ENCODE data around the gene MT1B. TPM values are rescaled to one million over a fixed set of nuclear protein-coding genes. Genes with fewer than 3 reads are reported as not detected.
"Not testable (repeated sequence)": the region's sequence is repeated elsewhere in the genome, so short reads cannot be mapped to it uniquely, and the experiment has no call there.

The MT1B gene
- total RNA-seq, 1 experiment from 2014 or later, result not detected

DNA sequence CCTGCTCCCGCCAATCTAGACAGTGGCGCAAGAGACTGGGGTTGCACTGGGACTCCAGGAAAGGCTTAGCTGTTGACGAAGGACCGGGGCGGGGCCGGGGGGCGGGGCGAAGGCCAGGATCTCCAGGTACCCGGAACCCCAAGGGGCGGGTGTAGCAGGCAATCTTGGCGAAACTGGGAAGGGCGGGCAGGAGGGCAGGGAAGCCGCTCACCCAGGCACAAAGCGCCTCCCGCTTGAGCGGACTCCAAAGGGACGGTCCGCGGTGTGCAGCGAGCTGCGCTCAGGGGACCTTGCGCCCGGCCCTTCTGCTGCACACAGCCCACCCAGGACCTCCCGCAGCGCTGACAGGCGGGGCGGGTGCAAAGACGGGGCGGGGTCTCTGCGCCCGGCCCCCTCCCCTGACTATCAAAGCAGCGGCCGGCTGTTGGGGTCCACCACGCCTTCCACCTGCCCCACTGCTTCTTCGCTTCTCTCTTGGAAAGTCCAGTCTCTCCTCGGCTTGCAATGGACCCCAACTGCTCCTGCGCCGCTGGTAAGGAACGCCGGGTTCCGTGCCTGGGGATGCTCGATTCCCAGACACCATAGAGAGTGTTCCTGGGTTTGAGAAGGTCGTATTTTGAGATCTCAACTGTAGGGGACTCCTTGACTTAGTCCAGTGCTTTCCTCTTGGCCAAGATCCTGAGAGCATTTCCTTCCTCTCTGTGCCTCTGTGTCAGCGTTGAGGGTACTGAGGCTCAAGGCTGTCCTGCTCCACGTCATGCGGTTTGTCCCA lies 6.1 kb downstream of the MT1B start, which contains the start of gene MT1F:
TSS of gene MT1F (plus strand) at position 405 of the 772 bp plus-strand sequence. CDS start at position 505, 100 bp downstream.
- in situ Hi-C loops (cut with HindIII; ENCODE audit: low pct_unique_long_range_greater_than_20kb, low sequenced_read_pairs), result no loop called here
- peak; percentile 72 for DNase-seq (ENCODE audit: low read depth)

GRCh38 chr16:56658327-56658875 lies 6.7 kb downstream of the MT1B start:
- in situ Hi-C loops (cut with HindIII; ENCODE audit: low pct_unique_long_range_greater_than_20kb, low sequenced_read_pairs), result no loop called here
- DNase-seq (ENCODE audit: low read depth), result no peak

DNA sequence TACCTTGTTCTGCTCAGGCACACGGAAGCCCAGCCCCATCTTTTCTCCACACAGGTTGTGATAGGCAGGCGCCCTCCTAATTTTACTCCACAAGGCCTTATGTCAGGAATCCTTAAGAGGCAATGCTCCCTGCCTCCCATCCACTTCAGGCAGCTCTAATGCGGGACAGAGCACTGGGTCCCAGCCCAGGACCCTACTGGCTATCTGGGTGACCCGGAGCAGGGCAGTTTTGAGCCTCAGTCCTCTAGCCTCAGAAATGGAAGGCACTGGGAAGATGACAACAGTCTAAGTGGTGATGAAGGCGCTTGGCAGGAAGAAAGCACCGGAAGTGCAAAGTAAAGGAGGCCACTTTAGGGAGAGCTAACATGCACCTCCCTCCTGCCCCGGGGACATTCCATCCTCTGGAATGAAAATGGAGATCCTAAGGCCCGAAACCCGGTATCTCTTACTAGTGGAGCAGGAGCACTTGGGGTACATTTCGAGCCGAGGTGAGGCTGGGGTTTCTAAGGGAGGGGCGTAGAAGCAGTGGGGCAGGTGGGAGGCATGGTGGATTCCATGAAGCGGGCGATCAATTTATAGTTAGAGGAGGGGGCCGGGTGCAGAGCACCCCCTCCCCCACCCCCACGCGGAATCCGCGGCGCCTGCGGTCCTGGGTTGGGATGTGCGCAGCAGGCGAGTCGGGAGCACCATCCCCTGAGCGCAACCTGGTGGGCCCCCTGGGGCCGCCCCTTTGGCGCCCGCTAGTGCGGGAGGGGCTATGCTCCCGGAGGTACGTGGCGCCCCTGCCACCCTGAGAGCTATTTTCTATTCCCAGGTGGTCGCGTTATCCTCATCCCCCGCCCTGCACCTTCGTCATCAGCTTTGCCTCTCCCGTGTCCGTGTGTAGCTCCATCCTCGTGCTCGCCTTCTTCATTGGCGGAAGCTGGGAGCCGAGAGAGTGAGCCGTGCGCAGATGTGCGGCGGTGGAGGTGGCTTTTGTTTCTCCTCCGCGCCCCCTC lies 11.0 kb downstream of the MT1B start:
- in situ Hi-C loops (cut with HindIII; ENCODE audit: low pct_unique_long_range_greater_than_20kb, low sequenced_read_pairs), result no loop called here
- DNase-seq (ENCODE audit: low read depth), result no peak

DNA sequence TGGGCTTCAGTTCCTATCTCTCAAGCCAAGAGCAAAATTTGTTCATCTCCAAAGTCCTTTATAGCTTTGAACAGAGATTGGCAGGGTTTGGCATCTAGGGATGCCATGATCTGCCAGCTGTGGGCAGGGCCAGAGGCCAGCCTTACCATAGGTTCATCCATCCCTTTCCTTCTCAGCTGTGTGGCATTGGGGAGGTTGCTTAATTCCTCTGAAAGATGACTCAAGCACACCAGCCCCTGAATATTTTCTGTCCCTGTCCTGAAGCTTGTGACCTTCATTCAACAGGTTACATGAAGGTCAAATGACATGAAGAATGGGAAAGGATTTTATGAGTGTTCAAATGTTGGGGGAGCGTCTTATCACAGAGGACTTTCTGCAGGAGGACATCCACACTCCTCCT lies 12.8 kb downstream of the MT1B start:
- in situ Hi-C loops (cut with HindIII; ENCODE audit: low pct_unique_long_range_greater_than_20kb, low sequenced_read_pairs), result no loop called here
- DNase-seq (ENCODE audit: low read depth), result no peak

GRCh38 chr16:56665286-56666261 lies 13.9 kb downstream of the MT1B start:
- in situ Hi-C loops (cut with HindIII; ENCODE audit: low pct_unique_long_range_greater_than_20kb, low sequenced_read_pairs); DNase-seq (ENCODE audit: low read depth): not testable (repeated sequence)

DNA sequence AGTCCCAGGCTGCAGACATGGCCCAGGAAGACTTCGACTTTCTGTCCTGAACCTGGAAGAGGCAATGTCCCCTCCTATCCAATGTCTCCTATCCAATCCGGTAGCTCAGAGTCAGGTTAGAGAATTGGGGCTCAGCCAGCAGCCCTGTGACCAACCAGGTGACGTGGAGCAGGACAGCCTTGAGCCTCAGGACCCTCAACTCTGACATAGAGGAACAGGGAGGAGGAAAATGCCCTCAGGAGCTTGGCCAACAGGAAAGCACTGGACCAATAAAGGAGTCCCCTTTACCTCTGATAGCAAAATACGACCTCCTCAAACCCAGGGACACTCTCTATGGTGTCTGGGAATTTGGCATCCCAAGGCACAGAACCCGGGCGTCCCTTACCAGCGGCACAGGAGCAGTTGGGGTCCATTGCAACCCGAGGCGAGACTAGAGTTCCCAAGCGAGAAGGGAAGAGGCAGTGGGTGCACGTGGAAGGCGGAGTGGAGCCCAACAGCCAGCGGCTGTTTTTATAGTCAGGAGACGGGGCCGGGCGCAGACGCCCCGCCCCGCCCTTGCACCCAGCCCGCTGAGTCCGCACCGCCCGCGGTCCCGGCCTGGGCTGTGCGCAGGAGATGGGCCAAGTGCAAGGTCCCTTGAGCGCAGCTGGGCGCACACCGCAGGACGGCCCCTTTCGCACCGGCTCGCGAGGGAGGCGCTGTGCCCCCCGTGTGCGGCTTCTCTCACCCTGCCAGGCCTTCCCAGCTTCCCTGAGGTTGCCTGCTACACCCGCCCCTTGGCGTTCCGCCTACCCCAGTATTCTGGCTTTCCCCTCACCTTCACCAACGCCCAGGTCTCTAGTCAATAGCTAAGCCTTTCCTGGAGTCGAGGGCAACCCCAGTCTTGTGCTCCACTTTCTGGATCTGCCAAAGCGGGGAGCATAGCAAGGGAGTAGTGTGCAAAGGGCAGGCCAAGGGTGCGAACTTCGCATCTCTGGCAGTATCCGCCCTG lies 16.2 kb downstream of the MT1B start, which contains the start of gene MT1G:
TSS of gene MT1G (minus strand) at position 485 of the 991 bp plus-strand sequence. CDS start at position 413, 72 bp downstream.
- in situ Hi-C loops (cut with HindIII; ENCODE audit: low pct_unique_long_range_greater_than_20kb, low sequenced_read_pairs), result no loop called here
- DNase-seq (ENCODE audit: low read depth), result no peak

DNA sequence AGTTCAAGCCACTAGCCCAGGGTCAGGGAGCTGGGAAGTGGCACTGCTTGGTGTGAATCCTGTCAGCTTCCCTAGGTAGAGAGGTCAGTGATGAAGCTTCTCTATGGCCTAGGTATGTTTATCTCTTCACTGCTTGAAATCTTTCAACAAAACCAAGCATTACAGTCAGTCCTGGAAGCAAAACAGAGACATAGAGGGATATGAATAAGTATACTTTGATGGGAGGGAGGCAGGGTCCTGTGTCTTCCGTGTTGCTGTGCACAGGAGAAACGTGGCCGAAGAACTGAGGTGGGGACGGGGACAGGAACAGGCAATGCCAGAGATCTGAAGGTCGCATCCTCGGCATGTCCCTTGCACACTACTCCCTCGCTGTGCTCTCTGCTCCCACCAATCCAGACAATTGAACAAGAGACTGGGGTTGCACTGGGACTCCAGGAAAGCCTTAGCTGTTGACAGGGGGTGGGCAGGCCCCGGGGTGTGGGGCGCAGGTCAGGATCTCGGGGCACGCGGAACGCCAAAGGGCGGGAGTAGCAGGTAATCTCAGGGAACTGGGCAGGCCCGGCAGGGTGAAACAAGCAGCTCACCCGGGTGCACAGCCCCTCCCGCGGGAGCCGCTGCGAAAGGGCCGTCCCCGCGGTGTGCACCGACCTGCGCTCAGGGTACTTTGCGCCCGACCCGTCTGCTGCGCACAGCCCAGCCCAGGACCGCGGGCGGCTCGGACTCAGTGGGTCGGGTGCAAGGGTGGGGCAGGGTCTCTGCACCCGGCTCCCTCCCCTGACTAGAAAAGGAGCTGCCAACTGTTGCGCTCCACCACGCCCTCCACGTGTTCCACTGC lies 17.5 kb downstream of the MT1B start, which contains the start of gene MT1H:
TSS of gene MT1H (plus strand) at position 810 of the 835 bp plus-strand sequence. CDS start 71 bp downstream, outside the sequence.
- DNase-seq (ENCODE audit: low read depth), result no peak
- in situ Hi-C loops (cut with HindIII; ENCODE audit: low pct_unique_long_range_greater_than_20kb, low sequenced_read_pairs), result no loop called here

- in situ Hi-C loops (cut with HindIII; ENCODE audit: low pct_unique_long_range_greater_than_20kb, low sequenced_read_pairs), result no loop called here
- no peak for DNase-seq (ENCODE audit: low read depth)
These were observed 18.3 kb downstream of the MT1B start for GRCh38 chr16:56669840-56670619.

DNA sequence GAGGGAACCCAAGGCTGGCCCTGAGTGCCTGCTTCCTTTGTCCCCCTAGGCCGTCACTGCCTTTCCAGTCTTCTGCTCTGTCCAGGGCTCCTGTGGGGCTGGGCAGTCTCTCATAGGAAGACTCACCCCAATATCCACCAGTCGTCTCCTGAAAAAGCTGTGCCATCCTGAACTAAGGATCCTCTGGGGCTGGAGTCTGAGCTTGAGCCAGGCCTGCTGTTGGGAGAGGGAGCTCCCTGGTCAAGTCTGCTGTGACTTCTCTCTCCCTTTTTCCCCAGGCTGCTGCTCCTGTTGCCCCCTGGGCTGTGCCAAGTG lies 18.9 kb downstream of the MT1B start:
- no peak for DNase-seq (ENCODE audit: low read depth)
- in situ Hi-C loops (cut with HindIII; ENCODE audit: low pct_unique_long_range_greater_than_20kb, low sequenced_read_pairs), result no loop called here

- DNase-seq (ENCODE audit: low read depth); in situ Hi-C loops (cut with HindIII; ENCODE audit: low pct_unique_long_range_greater_than_20kb, low sequenced_read_pairs): not testable (repeated sequence)
These were observed 20.0 kb downstream of the MT1B start for GRCh38 chr16:56671691-56672090.

DNA sequence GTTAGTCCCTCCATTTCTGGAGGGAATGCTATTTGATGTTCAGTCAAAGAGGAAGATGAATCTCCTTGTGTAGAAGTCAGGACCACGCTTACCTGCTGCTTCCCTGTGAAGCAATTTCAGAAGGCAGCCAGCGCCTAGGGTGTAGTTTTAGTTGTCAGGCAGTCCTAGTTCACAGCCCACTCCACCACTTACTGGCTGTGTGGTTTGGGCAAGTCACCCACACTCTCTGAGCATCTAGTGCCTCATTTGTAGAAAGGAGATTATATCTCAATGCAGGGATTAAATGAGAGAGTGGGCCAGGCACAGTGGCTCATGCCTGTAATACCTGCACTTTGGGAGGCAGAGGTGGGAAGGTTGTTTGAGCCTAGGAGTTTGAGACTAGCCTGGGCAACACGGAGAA lies 20.5 kb downstream of the MT1B start:
- in situ Hi-C loops (cut with HindIII; ENCODE audit: low pct_unique_long_range_greater_than_20kb, low sequenced_read_pairs); DNase-seq (ENCODE audit: low read depth): not testable (repeated sequence)

GRCh38 chr16:56672761-56673536 lies 21.3 kb downstream of the MT1B start:
- no peak for DNase-seq (ENCODE audit: low read depth)
- in situ Hi-C loops (cut with HindIII; ENCODE audit: low pct_unique_long_range_greater_than_20kb, low sequenced_read_pairs), result no loop called here

- in situ Hi-C loops (cut with HindIII; ENCODE audit: low pct_unique_long_range_greater_than_20kb, low sequenced_read_pairs), result no loop called here
- DNase-seq (ENCODE audit: low read depth), result no peak
These were observed 22.2 kb downstream of the MT1B start for GRCh38 chr16:56673921-56674320.

- DNase-seq (ENCODE audit: low read depth); in situ Hi-C loops (cut with HindIII; ENCODE audit: low pct_unique_long_range_greater_than_20kb, low sequenced_read_pairs): not testable (repeated sequence)
These were observed 22.9 kb downstream of the MT1B start for GRCh38 chr16:56674570-56674969.

Measured in Caki2 (cell line).